Suprapubic skin (tissue), 4 donors: Measurements from ENCODE around the gene AP4E1.

Experiments
- CTCF ChIP-seq, 2 donors: fragments of 200-600 bp in 1 of 2; fragments of 450-650 bp in 1 of 2; sonication (generic) in 1 of 2; IDR thresholded peaks; one replicate each; pipeline ENCODE4 v1.5.1; 2016 to 2019; ENCODE audit warnings: antibody characterized with exemption in 2 of 2, mild to moderate bottlenecking in 1 of 2, moderate library complexity in 1 of 2
- EP300 ChIP-seq: sonication (generic); formaldehyde crosslinking; IDR thresholded peaks from one replicate; pipeline ENCODE4 v1.6.1; 2017; ENCODE audit warnings: antibody characterized with exemption
- POLR2A ChIP-seq, 2 donors: fragments of 450-650 bp; IDR thresholded peaks; one replicate each; pipeline ENCODE4 v1.6.1; 2017; ENCODE audit warnings: antibody characterized with exemption in 2 of 2, mild to moderate bottlenecking in 2 of 2, moderate library complexity in 2 of 2
- POLR2AphosphoS5 ChIP-seq, 3 donors: sonication (generic); formaldehyde crosslinking; IDR thresholded peaks; one replicate each; pipeline ENCODE4 v1.6.1; 2017; ENCODE audit warnings: antibody characterized with exemption in 3 of 3

GRCh38 chr15:50906954-50907600 lies 1.4 kb upstream of the AP4E1 start:
- TF ChIP-seq CTCF (IDR thresholded peaks at IDR 0.05) (no peak), EP300 (no peak), POLR2A (IDR thresholded peaks at IDR 0.05) (no peak), POLR2AphosphoS5 (IDR thresholded peaks at IDR 0.05) (no peak)
